Neural progenitor cell (in vitro differentiated cells): ENCODE results near the gene ZCCHC14. TPM values are rescaled to one million over a fixed set of nuclear protein-coding genes. Genes with fewer than 3 reads are reported as not detected.

Experiments used
- DNase-seq: peaks from one replicate; pipeline ENCODE4 v3.0.0-alpha.2; 2016; ENCODE audit warnings: low spot score
- H2AFZ ChIP-seq: fragments of 200-600 bp; sonication (generic); replicated peaks from 2 replicates; pipeline ENCODE4 v1.6.1; 2016; ENCODE audit warnings: antibody characterized with exemption
- H3F3A ChIP-seq: fragments of 200-600 bp; sonication (generic); 2 replicates; pipeline ENCODE4 v1.6.1; 2016; ENCODE audit warnings: antibody characterized with exemption, low read depth
- H3K27ac ChIP-seq: fragments of 200-600 bp; sonication (generic); 2 replicates; pipeline ENCODE4 v1.5.1; 2016; ENCODE audit warnings: mild to moderate bottlenecking
- H3K27me3 ChIP-seq: fragments of 200-600 bp; sonication (generic); 2 replicates; pipeline ENCODE4 v1.6.1; 2016; ENCODE audit warnings: mild to moderate bottlenecking, moderate library complexity
- H3K36me3 ChIP-seq: fragments of 200-600 bp; sonication (generic); 2 replicates; pipeline ENCODE4 v1.5.1; 2016
- H3K4me1 ChIP-seq: fragments of 200-600 bp; sonication (generic); 2 replicates; pipeline ENCODE4 v1.6.1; 2016; ENCODE audit warnings: mixed run types
- H3K4me2 ChIP-seq: fragments of 200-600 bp; sonication (generic); 2 replicates; pipeline ENCODE4 v1.6.1; 2016
- H3K4me3 ChIP-seq: fragments of 200-600 bp; sonication (generic); 2 replicates; pipeline ENCODE4 v1.5.1; 2016
- H3K79me2 ChIP-seq: fragments of 200-600 bp; sonication (generic); 2 replicates; pipeline ENCODE4 v1.6.1; 2016; ENCODE audit warnings: low read depth
- H3K9ac ChIP-seq: fragments of 200-600 bp; sonication (generic); 2 replicates; pipeline ENCODE4 v1.6.1; 2016
- H3K9me3 ChIP-seq: fragments of 200-600 bp; sonication (generic); 2 replicates; pipeline ENCODE4 v1.5.1; 2016; ENCODE audit warnings: low read depth
- H4K20me1 ChIP-seq: fragments of 200-600 bp; sonication (generic); 2 replicates; pipeline ENCODE4 v1.6.1; 2016; ENCODE audit warnings: low read depth
- H3K27ac Mint-ChIP-seq: 3 replicates; pipeline ENCODE4 v1.8.0; 2021; ENCODE audit warnings: mixed read lengths
- H3K27me3 Mint-ChIP-seq: 2 replicates; pipeline ENCODE4 v1.8.0; 2022; ENCODE audit warnings: low read depth, mild to moderate bottlenecking, inconsistent platforms, moderate library complexity, mixed read lengths; ENCODE audit not compliant: insufficient read depth
- H3K36me3 Mint-ChIP-seq: 3 replicates; pipeline ENCODE4 v1.8.0; 2021; ENCODE audit warnings: mixed read lengths
- H3K4me1 Mint-ChIP-seq: 3 replicates; pipeline ENCODE4 v1.8.0; 2021; ENCODE audit warnings: mixed read lengths
- H3K4me3 Mint-ChIP-seq: 3 replicates; pipeline ENCODE4 v1.8.0; 2021; ENCODE audit warnings: mild to moderate bottlenecking, moderate library complexity, mixed read lengths
- H3K9me3 Mint-ChIP-seq: 3 replicates; pipeline ENCODE4 v1.8.0; 2020; ENCODE audit warnings: mixed read lengths
- CTCF ChIP-seq: fragments of 200-600 bp; sonication (generic); IDR thresholded peaks from 2 replicates; pipeline ENCODE4 v1.5.1; 2017; ENCODE audit warnings: antibody characterized with exemption, mild to moderate bottlenecking
- EZH2 ChIP-seq: fragments of 200-600 bp; sonication (generic); IDR thresholded peaks from 2 replicates; pipeline ENCODE4 v1.6.1; 2017; ENCODE audit warnings: antibody characterized with exemption, mild to moderate bottlenecking, moderate library complexity
- EZH2phosphoT487 ChIP-seq: fragments of 200-600 bp; sonication (generic); IDR thresholded peaks from 2 replicates; pipeline ENCODE4 v1.6.1; 2017; ENCODE audit warnings: antibody characterized with exemption
- total RNA-seq: library from RNA; depleted of rRNA; stranded (reverse); fragments of >200 nt; gene quantifications from 2 replicates; pipeline ENCODE4 v1.2.3, GENCODE V29; 2015; ENCODE audit warnings: low replicate concordance

ZCCHC14 gene
- total RNA-seq, 1 donor from 2014 or later: 10.3 TPM

GRCh38 chr16:87392821-87393679 lies 99.8 kb downstream of the ZCCHC14 start:
- peaks cover 9% of the 10 kb centered on the region for H3K4me1 ChIP-seq
- peaks cover 33% of the 10 kb centered on the region for H4K20me1 ChIP-seq
- no peaks in the 10 kb centered on the region for H3K9me3 Mint-ChIP-seq
- H2AFZ ChIP-seq: no peak overlapping the region
- no peak overlapping the region for H3K27ac ChIP-seq
- TF ChIP-seq CTCF (peak; percentile 41), EZH2 (peak; percentile 56), EZH2phosphoT487 (peak; percentile 38)
- H3F3A ChIP-seq: peaks cover 15% of the 10 kb centered on the region
- peaks cover 4% of the 10 kb centered on the region for H3K36me3 Mint-ChIP-seq
- peak overlapping the region; percentile 95 for H3K4me3 Mint-ChIP-seq
- peaks cover 36% of the 10 kb centered on the region for H3K4me1 Mint-ChIP-seq
- H3K9ac ChIP-seq: peak overlapping the region; percentile 41
- peak overlapping the region; percentile 97 for H3K4me2 ChIP-seq
- H3K9me3 ChIP-seq: no peaks in the 10 kb centered on the region
- H3K27me3 Mint-ChIP-seq: peaks cover 2% of the 10 kb centered on the region
- no peaks in the 10 kb centered on the region for H3K27me3 ChIP-seq
- peak; percentile 68 for DNase-seq
- peak overlapping the region; percentile 68 for H3K4me3 ChIP-seq
- H3K27ac Mint-ChIP-seq: peak overlapping the region; percentile 57
- H3K79me2 ChIP-seq: peaks cover 53% of the 10 kb centered on the region
- H3K36me3 ChIP-seq: no peaks in the 10 kb centered on the region

- H3K36me3 ChIP-seq: no peaks in the 10 kb centered on the region
- peaks cover 23% of the 10 kb centered on the region for H3F3A ChIP-seq
- DNase-seq: peak; percentile 99
- no peaks in the 10 kb centered on the region for H3K9me3 Mint-ChIP-seq
- peaks cover 2% of the 10 kb centered on the region for H3K27me3 Mint-ChIP-seq
- H3K9me3 ChIP-seq: no peaks in the 10 kb centered on the region
- H3K36me3 Mint-ChIP-seq: peaks cover 4% of the 10 kb centered on the region
- H3K27me3 ChIP-seq: no peaks in the 10 kb centered on the region
- peak within 1 kb of the TSS; percentile 68 for H3K4me3 ChIP-seq
- peaks cover 14% of the 10 kb centered on the region for H3K4me1 ChIP-seq
- no peak for TF ChIP-seq EZH2phosphoT487
- TF ChIP-seq CTCF: no peak
- peak; percentile 36 for TF ChIP-seq EZH2
- H3K27ac ChIP-seq: no peak within 1 kb of the TSS
- H3K79me2 ChIP-seq: peaks cover 45% of the 10 kb centered on the region
- peak within 1 kb of the TSS; percentile 97 for H3K4me2 ChIP-seq
- peak within 1 kb of the TSS; percentile 30 for H2AFZ ChIP-seq
- peaks cover 33% of the 10 kb centered on the region for H4K20me1 ChIP-seq
- peak within 1 kb of the TSS; percentile 63 for H3K9ac ChIP-seq
- peak within 1 kb of the TSS; percentile 86 for H3K27ac Mint-ChIP-seq
- peaks cover 43% of the 10 kb centered on the region for H3K4me1 Mint-ChIP-seq
- H3K4me3 Mint-ChIP-seq: peak within 1 kb of the TSS; percentile 95
Measured at GRCh38 chr16:87391950-87392820, 100.6 kb downstream of the ZCCHC14 start, which contains the start of gene MAP1LC3B. Gene MAP1LC3B, plus strand, starts transcription at chr16:87392336. Its CDS starts 92 bp downstream, at chr16:87392428.

GRCh38 chr16:87391324-87391949 lies 101.4 kb downstream of the ZCCHC14 start:
- peak overlapping the region; percentile 68 for H3K4me3 ChIP-seq
- Mint-ChIP-seq H3K9me3 (no peaks in the 10 kb centered on the region), H3K4me3 (peak overlapping the region; percentile 90), H3K4me1 (peaks cover 46% of the 10 kb centered on the region), H3K36me3 (peaks cover 3% of the 10 kb centered on the region), H3K27ac (peak overlapping the region; percentile 86), H3K27me3 (peaks cover 2% of the 10 kb centered on the region)
- H3K9ac ChIP-seq: no peak overlapping the region
- H3K27me3 ChIP-seq: no peaks in the 10 kb centered on the region
- peak overlapping the region; percentile 79 for H3K4me2 ChIP-seq
- H3K79me2 ChIP-seq: peaks cover 37% of the 10 kb centered on the region
- peaks cover 29% of the 10 kb centered on the region for H4K20me1 ChIP-seq
- H3K27ac ChIP-seq: no peak overlapping the region
- peak; percentile 77 for DNase-seq
- no peaks in the 10 kb centered on the region for H3K36me3 ChIP-seq
- H3K4me1 ChIP-seq: peaks cover 14% of the 10 kb centered on the region
- H2AFZ ChIP-seq: peak overlapping the region; percentile 30
- H3F3A ChIP-seq: peaks cover 27% of the 10 kb centered on the region
- H3K9me3 ChIP-seq: no peaks in the 10 kb centered on the region
- TF ChIP-seq EZH2phosphoT487: no peak
- TF ChIP-seq EZH2: no peak
- TF ChIP-seq CTCF: no peak
